ENCODE results near the gene BLOC1S4. TPM values are rescaled to one million over a fixed set of nuclear protein-coding genes. Genes with fewer than 3 reads are reported as not detected.
"Not testable (repeated sequence)": the region's sequence is repeated elsewhere in the genome, so short reads cannot be mapped to it uniquely, and the experiment has no call there.

Gene BLOC1S4
- total and polyA plus RNA-seq, 2 experiments from 2014 or later, result 23.9 to 35.2 TPM

- no peak for TF ChIP-seq REST (IDR thresholded peaks at IDR 0.05; ENCODE audit: unreplicated experiment)
Measured at GRCh38 chr4:6724421-6725111, 8.6 kb downstream of the BLOC1S4 start (continued).

- H3K27ac Mint-ChIP-seq, result not testable (repeated sequence)
Measured at GRCh38 chr4:6725427-6725961, 9.5 kb downstream of the BLOC1S4 start.

GRCh38 chr4:6727081-6727942 lies 11.3 kb downstream of the BLOC1S4 start:
- H3K4me2 ChIP-seq, result peak overlapping the region; percentile 65; the same call in 1 of the 2 replicates

More at GRCh38 chr4:6725427-6725961, 9.5 kb downstream of the BLOC1S4 start:
- H3K27me3 Mint-ChIP-seq (ENCODE audit: insufficient read depth, low read depth, poor library complexity), result peaks cover 15% of the 10 kb centered on the region
- not testable (repeated sequence) for H3K4me3 ChIP-seq; H4K20me1 ChIP-seq (replicated peaks; ENCODE audit: insufficient read depth); H3K27ac ChIP-seq (ENCODE audit: low read depth); ATAC-seq; H3K36me3 ChIP-seq (ENCODE audit: insufficient read depth); H3F3A ChIP-seq (replicated peaks; ENCODE audit: low read depth); H3K36me3 Mint-ChIP-seq (ENCODE audit: low read depth); DNase-seq (ENCODE audit: low spot score); H3K4me1 ChIP-seq (ENCODE audit: insufficient read depth); H3K4me2 ChIP-seq; H3K4me3 Mint-ChIP-seq; H3K9me2 ChIP-seq (ENCODE audit: insufficient read depth); H3K79me2 ChIP-seq (replicated peaks; ENCODE audit: insufficient read depth); H3K27me3 ChIP-seq (ENCODE audit: insufficient read depth); H2AFZ ChIP-seq; H3K9me3 Mint-ChIP-seq
- H3K4me1 Mint-ChIP-seq, result peaks cover 15% of the 10 kb centered on the region

More at GRCh38 chr4:6727081-6727942, 11.3 kb downstream of the BLOC1S4 start:
- Histone ChIP-seq H3K4me3 (no peak overlapping the region), H3K27ac (ENCODE audit: low read depth) (no peak overlapping the region), H3F3A (replicated peaks; ENCODE audit: low read depth) (peaks cover 9% of the 10 kb centered on the region), H3K79me2 (replicated peaks; ENCODE audit: insufficient read depth) (no peaks in the 10 kb centered on the region), H4K20me1 (replicated peaks; ENCODE audit: insufficient read depth) (no peaks in the 10 kb centered on the region), H3K36me3 (ENCODE audit: insufficient read depth) (no peaks in the 10 kb centered on the region), H3K4me1 (ENCODE audit: insufficient read depth) (no peaks in the 10 kb centered on the region; the same call in 1 of the 2 replicates), H3K9me2 (ENCODE audit: insufficient read depth) (no peaks in the 10 kb centered on the region), H2AFZ (0 out of 2 replicates have a peak overlapping the region, but pooled peaks have one; percentile 81), H3K27me3 (ENCODE audit: insufficient read depth) (no peaks in the 10 kb centered on the region)
- ATAC-seq (peak; percentile 87), DNase-seq (ENCODE audit: low spot score) (peak; percentile 27)
- TF ChIP-seq REST (IDR thresholded peaks at IDR 0.05; ENCODE audit: unreplicated experiment) (no peak), STAT1 (IDR thresholded peaks at IDR 0.05; ENCODE audit: unreplicated experiment) (no peak), ZNF114 (CRISPR knock-in tag; IDR thresholded peaks at IDR 0.05) (no peak), ETS1 (IDR thresholded peaks at IDR 0.05) (no peak), JUNB (IDR thresholded peaks at IDR 0.05; ENCODE audit: unreplicated experiment) (no peak), NANOG (IDR thresholded peaks at IDR 0.05; ENCODE audit: borderline replicate concordance) (no peak)
- Mint-ChIP-seq H3K9me3 (no peaks in the 10 kb centered on the region), H3K36me3 (ENCODE audit: low read depth) (no peaks in the 10 kb centered on the region), H3K4me3 (no peak overlapping the region), H3K27me3 (ENCODE audit: insufficient read depth, low read depth, poor library complexity) (peaks cover 11% of the 10 kb centered on the region), H3K4me1 (peaks cover 17% of the 10 kb centered on the region), H3K27ac (no peak overlapping the region)

Measured in GM23338 (cell line).